Right lobe of liver (tissue), 4 donors: ENCODE measurements around the gene SLCO3A1.

Source experiments
- CTCF ChIP-seq, 4 donors: fragments of 200-600 bp in 3 of 4; fragments of 450-650 bp in 1 of 4; IDR thresholded peaks; one replicate each; pipeline versions ENCODE4 v1.5.1 to v1.8.0; 2016 to 2022; ENCODE audit warnings: antibody characterized with exemption in 4 of 4, mild to moderate bottlenecking in 2 of 4
- POLR2A ChIP-seq: fragments of 450-650 bp; IDR thresholded peaks from one replicate; pipeline ENCODE4 v1.6.1; 2017; ENCODE audit warnings: antibody characterized with exemption, mild to moderate bottlenecking
- donor health status: DM: no; HTN: no; CAD: no.
- donor health status: DM: no; HTN: no; CAD: no.
- donor health status: DM: no; HTN: yes; CAD: no.

GRCh38 chr15:92115834-92116233 lies 262.3 kb downstream of the SLCO3A1 start:
- TF ChIP-seq CTCF (IDR thresholded peaks at IDR 0.05) (no peak), POLR2A (no peak)
